GM23248 (cell line): ENCODE data around the gene SCYGR8.

Experiments
- EZH2 ChIP-seq: fragments of 200-600 bp; sonication (generic); IDR thresholded peaks from 2 replicates; pipeline ENCODE4 v1.6.1; 2018; ENCODE audit warnings: antibody characterized with exemption, mild to moderate bottlenecking; ENCODE audit not compliant: insufficient read depth, poor library complexity, severe bottlenecking
- EZH2phosphoT487 ChIP-seq: fragments of 200-600 bp; sonication (generic); IDR thresholded peaks from 2 replicates; pipeline ENCODE4 v1.6.1; 2018; ENCODE audit warnings: antibody characterized with exemption, moderate library complexity, mild to moderate bottlenecking, low read depth; ENCODE audit not compliant: insufficient read depth

GRCh38 chr2:227719641-227720040 lies 26.1 kb upstream of the SCYGR8 start:
- TF ChIP-seq EZH2, result no peak
- no peak for TF ChIP-seq EZH2phosphoT487
